HepG2 (cell line): ENCODE results near the gene DUXA. TPM values are rescaled to one million over a fixed set of nuclear protein-coding genes. Genes with fewer than 3 reads are reported as not detected.

ENCODE experiments used
- MAFK ChIP-seq, 2 experiments: IDR thresholded peaks in 1 of 2; conservative IDR thresholded peaks in 1 of 2; 2 replicates each; pipeline ENCODE4 v1.6.1; 2011; ENCODE audit warnings: improper control_type of control experiment in 2 of 2, low read length in 2 of 2
- MXD1 ChIP-seq: sonication (generic); formaldehyde crosslinking; IDR thresholded peaks from 2 replicates; pipeline ENCODE4 v1.4.0; 2020; ENCODE audit warnings: mild to moderate bottlenecking, missing genetic modification reagents
- SATB2 ChIP-seq: sonication (generic); formaldehyde crosslinking; IDR thresholded peaks from 2 replicates; pipeline ENCODE4 v1.5.0; 2020; ENCODE audit warnings: missing genetic modification reagents
- SP140L ChIP-seq: sonication (generic); formaldehyde crosslinking; IDR thresholded peaks from 2 replicates; pipeline ENCODE4 v1.4.0; 2020; ENCODE audit warnings: missing genetic modification reagents, borderline replicate concordance
- THAP9 ChIP-seq: sonication (generic); formaldehyde crosslinking; IDR thresholded peaks from 2 replicates; pipeline ENCODE4; 2020; ENCODE audit warnings: missing genetic modification reagents, mild to moderate bottlenecking, borderline replicate concordance
- ZBTB25 ChIP-seq: IDR thresholded peaks from 2 replicates; pipeline ENCODE4 v1.6.1; 2018; ENCODE audit warnings: missing genetic modification reagents
- ZBTB4 ChIP-seq: sonication (generic); formaldehyde crosslinking; IDR thresholded peaks from 2 replicates; pipeline ENCODE4 v1.4.0; 2020; ENCODE audit warnings: missing genetic modification reagents, mild to moderate bottlenecking, borderline replicate concordance
- ZKSCAN5 ChIP-seq: sonication (generic); formaldehyde crosslinking; IDR thresholded peaks from 2 replicates; pipeline ENCODE4 v1.5.1; 2020; ENCODE audit warnings: mild to moderate bottlenecking, missing genetic modification reagents
- ZMAT3 ChIP-seq: sonication (generic); formaldehyde crosslinking; conservative IDR thresholded peaks from 2 replicates; pipeline ENCODE4 v1.7.0; 2021; ENCODE audit warnings: missing genetic modification reagents
- polyA plus RNA-seq, 8 experiments: library from polyadenylated mRNA; depleted of rRNA in 3 of 8; stranded (reverse) in 7 of 8; unstranded in 1 of 8; fragments of >200 nt; fragmentation: Illumina TruSeq in 4 of 8; extraction: Trizol in 4 of 8; gene quantifications; 2 replicates each; pipeline versions ENCODE4 v1.2.1 to v1.2.3, GENCODE V29; 2011 to 2016; ENCODE audit warnings: low read depth in 4 of 8, missing spikeins in 1 of 8, mixed read lengths in 1 of 8; ENCODE audit not compliant: insufficient read depth in 1 of 8
- total RNA-seq, 5 experiments: library from RNA; depleted of rRNA; stranded (reverse); fragments of >200 nt; fragmentation: Illumina TruSeq; extraction: Trizol; gene quantifications; 2 replicates each; pipeline ENCODE4 v1.2.3, GENCODE V29; 2016; ENCODE audit warnings: low read depth in 1 of 5
- TF ChIP-seq, protein P1 (sequence below): sonication (generic); formaldehyde crosslinking; IDR thresholded peaks from 2 replicates; pipeline ENCODE4 v1.4.0; 2020; ENCODE audit warnings: missing genetic modification reagents
- TF ChIP-seq, protein P2 (sequence below): IDR thresholded peaks from 2 replicates; pipeline ENCODE4 v1.6.1; 2012; ENCODE audit warnings: inconsistent platforms
- TF ChIP-seq, protein P3 (sequence below): sonication (generic); formaldehyde crosslinking; IDR thresholded peaks from 2 replicates; pipeline ENCODE4 v1.5.1; 2020; ENCODE audit warnings: mild to moderate bottlenecking, missing genetic modification reagents, moderate library complexity

Gene DUXA
- total and polyA plus RNA-seq, 2 of the 13 experiments (the other 11 are each of a cell fraction or from before 2014, with no cell fraction given) = not detected

GRCh38 chr19:57191141-57192076 is 24.1 kb upstream of the DUXA start, which contains the start of gene ZNF264 (continued):
- peak; percentile 69 for TF ChIP-seq ZBTB4 (CRISPR knock-in tag)
- TF ChIP-seq ZKSCAN5 (CRISPR knock-in tag) = no peak
- TF ChIP-seq, protein P1, sequence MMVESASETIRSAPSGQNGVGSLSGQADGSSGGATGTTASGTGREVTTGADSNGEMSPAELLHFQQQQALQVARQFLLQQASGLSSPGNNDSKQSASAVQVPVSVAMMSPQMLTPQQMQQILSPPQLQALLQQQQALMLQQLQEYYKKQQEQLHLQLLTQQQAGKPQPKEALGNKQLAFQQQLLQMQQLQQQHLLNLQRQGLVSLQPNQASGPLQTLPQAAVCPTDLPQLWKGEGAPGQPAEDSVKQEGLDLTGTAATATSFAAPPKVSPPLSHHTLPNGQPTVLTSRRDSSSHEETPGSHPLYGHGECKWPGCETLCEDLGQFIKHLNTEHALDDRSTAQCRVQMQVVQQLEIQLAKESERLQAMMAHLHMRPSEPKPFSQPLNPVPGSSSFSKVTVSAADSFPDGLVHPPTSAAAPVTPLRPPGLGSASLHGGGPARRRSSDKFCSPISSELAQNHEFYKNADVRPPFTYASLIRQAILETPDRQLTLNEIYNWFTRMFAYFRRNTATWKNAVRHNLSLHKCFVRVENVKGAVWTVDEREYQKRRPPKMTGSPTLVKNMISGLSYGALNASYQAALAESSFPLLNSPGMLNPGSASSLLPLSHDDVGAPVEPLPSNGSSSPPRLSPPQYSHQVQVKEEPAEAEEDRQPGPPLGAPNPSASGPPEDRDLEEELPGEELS (CRISPR knock-in tag) = 0 out of 2 replicates have a peak, but pooled peaks have one; percentile 32
- TF ChIP-seq SATB2 (CRISPR knock-in tag) = no peak
- no peak; the same call in 1 of the 2 replicates for TF ChIP-seq ZBTB25
- TF ChIP-seq ZMAT3 (CRISPR knock-in tag) = no peak
- TF ChIP-seq MXD1 (CRISPR knock-in tag) = no peak
- TF ChIP-seq, protein P2, sequence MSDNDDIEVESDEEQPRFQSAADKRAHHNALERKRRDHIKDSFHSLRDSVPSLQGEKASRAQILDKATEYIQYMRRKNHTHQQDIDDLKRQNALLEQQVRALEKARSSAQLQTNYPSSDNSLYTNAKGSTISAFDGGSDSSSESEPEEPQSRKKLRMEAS = peak; percentile 27
- no peak for TF ChIP-seq MAFK (conservative IDR thresholded peaks at IDR 0.05 in 1 of 2, IDR thresholded peaks at IDR 0.05 in 1 of 2; ENCODE audit: low read length in 2 of 2)
- TF ChIP-seq, protein P3, sequence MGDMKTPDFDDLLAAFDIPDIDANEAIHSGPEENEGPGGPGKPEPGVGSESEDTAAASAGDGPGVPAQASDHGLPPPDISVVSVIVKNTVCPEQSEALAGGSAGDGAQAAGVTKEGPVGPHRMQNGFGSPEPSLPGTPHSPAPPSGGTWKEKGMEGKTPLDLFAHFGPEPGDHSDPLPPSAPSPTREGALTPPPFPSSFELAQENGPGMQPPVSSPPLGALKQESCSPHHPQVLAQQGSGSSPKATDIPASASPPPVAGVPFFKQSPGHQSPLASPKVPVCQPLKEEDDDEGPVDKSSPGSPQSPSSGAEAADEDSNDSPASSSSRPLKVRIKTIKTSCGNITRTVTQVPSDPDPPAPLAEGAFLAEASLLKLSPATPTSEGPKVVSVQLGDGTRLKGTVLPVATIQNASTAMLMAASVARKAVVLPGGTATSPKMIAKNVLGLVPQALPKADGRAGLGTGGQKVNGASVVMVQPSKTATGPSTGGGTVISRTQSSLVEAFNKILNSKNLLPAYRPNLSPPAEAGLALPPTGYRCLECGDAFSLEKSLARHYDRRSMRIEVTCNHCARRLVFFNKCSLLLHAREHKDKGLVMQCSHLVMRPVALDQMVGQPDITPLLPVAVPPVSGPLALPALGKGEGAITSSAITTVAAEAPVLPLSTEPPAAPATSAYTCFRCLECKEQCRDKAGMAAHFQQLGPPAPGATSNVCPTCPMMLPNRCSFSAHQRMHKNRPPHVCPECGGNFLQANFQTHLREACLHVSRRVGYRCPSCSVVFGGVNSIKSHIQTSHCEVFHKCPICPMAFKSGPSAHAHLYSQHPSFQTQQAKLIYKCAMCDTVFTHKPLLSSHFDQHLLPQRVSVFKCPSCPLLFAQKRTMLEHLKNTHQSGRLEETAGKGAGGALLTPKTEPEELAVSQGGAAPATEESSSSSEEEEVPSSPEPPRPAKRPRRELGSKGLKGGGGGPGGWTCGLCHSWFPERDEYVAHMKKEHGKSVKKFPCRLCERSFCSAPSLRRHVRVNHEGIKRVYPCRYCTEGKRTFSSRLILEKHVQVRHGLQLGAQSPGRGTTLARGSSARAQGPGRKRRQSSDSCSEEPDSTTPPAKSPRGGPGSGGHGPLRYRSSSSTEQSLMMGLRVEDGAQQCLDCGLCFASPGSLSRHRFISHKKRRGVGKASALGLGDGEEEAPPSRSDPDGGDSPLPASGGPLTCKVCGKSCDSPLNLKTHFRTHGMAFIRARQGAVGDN (CRISPR knock-in tag) = peak; percentile 85
- peak; percentile 67; the same call in 1 of the 2 replicates for TF ChIP-seq THAP9 (CRISPR knock-in tag)
- no peak for TF ChIP-seq SP140L
